Chondrocyte (in vitro differentiated cells): ENCODE data around the gene TBX15. TPM values are rescaled to one million over a fixed set of nuclear protein-coding genes. Genes with fewer than 3 reads are reported as not detected.
A peak's percentile ranks its signal among the peaks of the same experiment; 100 is the strongest.

Experiments
- DNase-seq: peaks from one replicate; pipeline ENCODE4 v3.0.0; 2021; ENCODE audit warnings: mixed read lengths, low spot score
- H3K27ac Mint-ChIP-seq: one replicate; pipeline ENCODE4 v1.8.0; 2021; ENCODE audit warnings: mild to moderate bottlenecking, moderate library complexity, mixed read lengths; ENCODE audit not compliant: unreplicated experiment
- H3K27me3 Mint-ChIP-seq: 2 replicates; pipeline ENCODE4 v1.8.0; 2021; ENCODE audit warnings: low read depth, mixed read lengths
- H3K36me3 Mint-ChIP-seq: 2 replicates; pipeline ENCODE4 v1.8.0; 2021; ENCODE audit warnings: low read depth, mixed read lengths
- H3K4me1 Mint-ChIP-seq: 2 replicates; pipeline ENCODE4 v1.8.0; 2021; ENCODE audit warnings: low read depth, mild to moderate bottlenecking, mixed read lengths
- H3K4me3 Mint-ChIP-seq: one replicate; pipeline ENCODE4 v1.8.0; 2021; ENCODE audit warnings: mild to moderate bottlenecking, moderate library complexity, mixed read lengths; ENCODE audit not compliant: unreplicated experiment
- H3K9me3 Mint-ChIP-seq: 2 replicates; pipeline ENCODE4 v1.8.0; 2021; ENCODE audit warnings: low read depth, mixed read lengths
- total RNA-seq: library from RNA; stranded (reverse); gene quantifications from 3 replicates; pipeline ENCODE4 v1.2.1, GENCODE V29; 2021
- TF ChIP-seq, protein P1 (sequence below): fragments of 200-600 bp; sonication (generic); IDR thresholded peaks from 2 replicates; pipeline ENCODE4 v1.5.0; 2021; ENCODE audit warnings: antibody characterized with exemption, mild to moderate bottlenecking, moderate library complexity

Gene TBX15
- total RNA-seq, 1 donor from 2014 or later = 41.0 TPM

DNA sequence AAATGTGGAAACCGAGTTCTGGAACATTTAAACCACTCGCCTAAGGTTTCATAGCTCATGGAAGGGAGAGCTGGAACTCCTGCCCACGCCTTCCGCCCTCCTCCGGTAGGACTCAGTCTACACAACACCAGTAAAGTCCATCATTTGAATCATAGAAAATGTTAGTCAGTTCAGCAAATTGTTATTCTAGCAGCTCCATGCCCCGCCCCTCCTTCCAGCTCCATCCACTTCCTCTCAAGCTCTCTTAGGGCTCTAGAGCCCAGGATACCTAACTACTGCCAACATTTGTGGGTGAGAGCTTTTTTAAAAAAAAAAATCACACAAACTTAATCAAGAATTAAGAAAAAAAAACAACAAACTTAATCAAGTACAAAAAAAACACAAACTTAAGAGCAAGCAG is 121.8 kb downstream of the TBX15 start:
- Mint-ChIP-seq H3K4me1 (peaks cover 8% of the 10 kb centered on the region), H3K27me3 (no peaks in the 10 kb centered on the region)

DNA sequence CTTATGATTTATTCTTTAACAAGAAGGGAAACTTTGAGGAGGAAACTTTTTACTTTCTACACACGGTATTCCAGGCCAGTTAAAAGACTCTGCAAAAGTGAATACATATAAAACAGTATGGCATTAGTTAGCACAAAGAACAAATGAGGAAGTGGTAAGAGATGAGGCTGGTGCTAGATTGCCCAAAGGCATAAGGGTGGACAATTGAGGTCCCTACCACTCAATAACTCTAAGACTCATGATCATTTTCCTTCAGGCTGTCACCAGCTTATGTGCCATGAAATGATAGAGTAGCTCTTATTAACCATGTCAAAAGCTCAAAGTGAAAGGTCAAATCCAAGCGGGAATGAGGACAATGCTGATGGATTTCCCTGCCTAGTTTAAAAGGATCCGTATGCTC is 124.5 kb downstream of the TBX15 start:
- Mint-ChIP-seq H3K27me3 (no peaks in the 10 kb centered on the region), H3K27ac (no peak overlapping the region), H3K4me1 (peaks cover 12% of the 10 kb centered on the region), H3K4me3 (no peak overlapping the region), H3K36me3 (no peaks in the 10 kb centered on the region), H3K9me3 (no peaks in the 10 kb centered on the region)
- TF ChIP-seq, protein P1, sequence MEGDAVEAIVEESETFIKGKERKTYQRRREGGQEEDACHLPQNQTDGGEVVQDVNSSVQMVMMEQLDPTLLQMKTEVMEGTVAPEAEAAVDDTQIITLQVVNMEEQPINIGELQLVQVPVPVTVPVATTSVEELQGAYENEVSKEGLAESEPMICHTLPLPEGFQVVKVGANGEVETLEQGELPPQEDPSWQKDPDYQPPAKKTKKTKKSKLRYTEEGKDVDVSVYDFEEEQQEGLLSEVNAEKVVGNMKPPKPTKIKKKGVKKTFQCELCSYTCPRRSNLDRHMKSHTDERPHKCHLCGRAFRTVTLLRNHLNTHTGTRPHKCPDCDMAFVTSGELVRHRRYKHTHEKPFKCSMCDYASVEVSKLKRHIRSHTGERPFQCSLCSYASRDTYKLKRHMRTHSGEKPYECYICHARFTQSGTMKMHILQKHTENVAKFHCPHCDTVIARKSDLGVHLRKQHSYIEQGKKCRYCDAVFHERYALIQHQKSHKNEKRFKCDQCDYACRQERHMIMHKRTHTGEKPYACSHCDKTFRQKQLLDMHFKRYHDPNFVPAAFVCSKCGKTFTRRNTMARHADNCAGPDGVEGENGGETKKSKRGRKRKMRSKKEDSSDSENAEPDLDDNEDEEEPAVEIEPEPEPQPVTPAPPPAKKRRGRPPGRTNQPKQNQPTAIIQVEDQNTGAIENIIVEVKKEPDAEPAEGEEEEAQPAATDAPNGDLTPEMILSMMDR = no peak
- no peak for DNase-seq

More for the DNA sequence above, 121.8 kb downstream of the TBX15 start:
- H3K36me3 Mint-ChIP-seq = no peaks in the 10 kb centered on the region
- H3K27ac Mint-ChIP-seq = no peak overlapping the region
- no peak for DNase-seq
- no peak overlapping the region for H3K4me3 Mint-ChIP-seq
- TF ChIP-seq, protein P1 = no peak
- H3K9me3 Mint-ChIP-seq = no peaks in the 10 kb centered on the region

DNA sequence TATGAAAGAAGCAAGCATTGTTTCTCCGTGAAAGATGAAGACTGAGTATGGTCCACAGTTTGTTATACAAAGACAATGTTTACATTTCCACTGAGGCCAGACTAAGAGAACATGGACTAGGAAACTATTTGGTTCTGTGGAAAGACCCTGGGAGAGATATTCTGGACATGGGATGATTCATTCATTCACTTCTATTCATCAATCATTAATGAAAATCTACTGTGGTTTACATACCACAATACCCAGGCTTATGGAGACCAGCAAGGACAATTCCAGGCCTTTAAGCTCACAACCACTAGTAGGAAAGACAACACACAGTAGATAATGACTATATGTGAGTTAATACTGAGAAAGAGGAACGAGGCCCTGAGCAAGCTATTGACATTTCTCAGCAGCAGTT is 125.4 kb downstream of the TBX15 start:
- H3K27me3 Mint-ChIP-seq = no peaks in the 10 kb centered on the region
- no peak overlapping the region for H3K4me3 Mint-ChIP-seq
- no peaks in the 10 kb centered on the region for H3K36me3 Mint-ChIP-seq
- peaks cover 12% of the 10 kb centered on the region for H3K4me1 Mint-ChIP-seq
- DNase-seq = no peak
- peak overlapping the region; percentile 72 for H3K27ac Mint-ChIP-seq
- H3K9me3 Mint-ChIP-seq = no peaks in the 10 kb centered on the region
- TF ChIP-seq, protein P1 = no peak

DNA sequence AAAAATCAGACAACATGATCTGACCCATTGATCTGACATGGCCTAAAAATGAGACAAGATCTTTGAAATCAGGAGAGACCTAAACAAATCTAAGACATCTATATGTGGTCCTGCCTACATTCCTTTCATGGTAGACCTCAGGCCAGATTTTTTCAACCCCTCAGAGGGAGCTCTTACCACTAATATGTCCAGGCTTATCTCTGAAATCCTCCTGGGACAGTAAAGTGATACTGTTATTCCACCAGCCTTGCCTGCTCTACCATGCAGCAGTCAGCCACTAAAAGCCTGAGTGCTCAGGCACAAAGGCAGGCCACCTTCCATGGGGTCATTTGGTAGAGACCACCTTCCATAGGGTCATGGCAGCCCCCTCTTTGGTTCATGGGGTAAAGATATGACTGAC is 126.9 kb downstream of the TBX15 start:
- no peak overlapping the region for H3K4me3 Mint-ChIP-seq
- H3K36me3 Mint-ChIP-seq = no peaks in the 10 kb centered on the region
- no peak overlapping the region for H3K27ac Mint-ChIP-seq
- H3K9me3 Mint-ChIP-seq = no peaks in the 10 kb centered on the region
- DNase-seq = no peak
- TF ChIP-seq, protein P1 = no peak
- no peaks in the 10 kb centered on the region for H3K27me3 Mint-ChIP-seq
- peaks cover 12% of the 10 kb centered on the region for H3K4me1 Mint-ChIP-seq

DNA sequence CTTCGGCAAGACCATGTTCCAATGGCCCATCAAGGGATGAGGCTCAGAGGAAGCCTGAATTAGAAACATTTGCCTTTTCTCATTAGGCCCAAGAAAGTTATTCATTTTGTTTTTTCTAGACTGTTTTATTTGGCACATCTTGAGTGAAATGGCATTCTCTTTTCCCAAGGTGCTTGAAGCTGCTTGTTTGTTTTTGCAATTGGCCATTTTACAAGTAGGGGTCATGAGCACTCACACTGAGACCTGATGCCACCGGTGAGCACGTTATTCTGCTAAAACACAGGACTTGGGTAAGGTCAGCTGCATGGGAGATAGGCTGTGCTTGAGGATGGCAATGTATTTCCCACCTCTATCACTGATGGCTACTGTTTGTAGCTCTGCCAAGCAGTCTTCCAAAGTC is 128.1 kb downstream of the TBX15 start:
- Mint-ChIP-seq H3K4me3 (no peak overlapping the region), H3K27ac (no peak overlapping the region), H3K36me3 (no peaks in the 10 kb centered on the region), H3K4me1 (peaks cover 12% of the 10 kb centered on the region), H3K9me3 (no peaks in the 10 kb centered on the region), H3K27me3 (no peaks in the 10 kb centered on the region)
- TF ChIP-seq, protein P1 = no peak
- no peak for DNase-seq
